Measurements from ENCODE around the gene REC8.

The REC8 gene

GRCh38 chr14:24138396-24139271 lies 33.2 kb upstream of the REC8 start:
- DNase-seq = no peak

DNA sequence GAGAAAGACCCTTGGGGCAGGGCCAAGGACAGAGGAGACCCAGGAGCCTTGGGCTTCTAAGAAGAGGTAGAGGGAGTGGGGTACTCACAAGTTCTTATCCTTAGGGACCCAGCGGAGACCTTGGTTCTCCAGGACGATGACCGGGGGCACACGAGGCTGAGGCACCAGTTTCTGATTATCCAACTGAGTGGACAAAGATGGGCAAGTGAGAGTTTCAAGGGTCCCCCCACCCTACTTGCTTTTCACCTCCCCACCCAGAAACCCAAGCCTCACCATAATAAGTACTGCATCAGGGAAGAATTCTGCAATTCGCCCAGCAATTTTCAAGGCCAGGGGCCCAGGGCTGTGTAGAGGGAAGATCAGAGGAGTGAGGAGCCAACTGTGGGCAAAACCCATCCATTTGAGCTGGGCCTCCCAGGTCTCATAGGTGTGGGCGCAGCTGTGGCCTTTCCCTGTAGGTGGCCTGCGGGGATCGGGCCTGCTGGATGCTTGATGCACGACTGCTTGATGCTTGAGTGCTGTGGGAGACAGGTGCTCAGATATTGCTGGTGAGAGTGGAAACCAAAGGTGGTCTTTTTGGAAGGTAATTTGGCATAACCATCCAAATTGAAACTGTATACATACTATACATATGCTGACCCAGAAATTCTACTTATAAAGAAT lies 32.5 kb upstream of the REC8 start:
- peak; percentile 27 for DNase-seq

DNA sequence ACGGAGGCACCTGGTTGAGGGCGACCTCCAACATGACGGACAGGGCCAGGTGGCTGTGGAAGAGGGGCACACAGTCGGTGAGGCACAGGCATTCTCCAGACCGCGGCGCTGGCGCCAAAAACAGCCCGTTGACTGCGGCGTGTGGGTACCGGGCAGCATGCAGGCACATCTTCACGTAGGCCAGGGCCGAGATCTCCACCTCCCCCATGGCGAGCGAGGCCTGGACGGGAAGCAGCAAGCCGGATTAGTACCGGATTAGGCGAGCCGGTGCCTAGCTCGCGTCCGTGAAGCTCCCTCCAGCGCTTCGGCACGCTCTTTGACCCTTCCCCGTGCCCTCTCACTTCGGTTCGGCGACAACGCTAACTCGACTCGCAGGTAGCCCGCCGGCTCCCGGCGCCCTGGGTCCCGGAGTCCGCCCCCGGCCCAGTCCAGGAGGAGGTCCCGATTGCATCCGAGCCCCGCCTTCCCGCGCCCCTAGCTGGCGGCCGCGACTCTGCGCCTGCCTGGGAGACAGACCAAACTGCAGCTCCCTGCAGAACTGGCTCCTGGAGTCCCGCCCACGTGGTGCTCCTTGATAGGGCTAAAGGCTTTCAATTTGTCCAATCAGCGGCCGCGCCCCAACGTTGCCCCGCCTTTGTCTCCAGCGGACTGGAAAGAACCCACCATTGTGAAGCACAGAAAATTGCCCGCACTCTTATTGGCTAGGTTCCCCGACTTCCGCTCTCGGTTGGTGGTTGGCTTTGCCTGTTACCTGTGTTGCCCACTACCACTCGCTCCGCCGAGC lies 30.6 kb upstream of the REC8 start, which contains the start of gene EMC9:
Gene EMC9, minus strand, starts transcription at position 495 of the 784 bp plus-strand sequence. Its CDS starts 287 bp downstream, at position 208.
- peak; percentile 100 for DNase-seq

- DNase-seq = no peak
Measured at GRCh38 chr14:24143511-24143910, 28.4 kb upstream of the REC8 start.

GRCh38 chr14:24144451-24144850 lies 27.4 kb upstream of the REC8 start:
- DNase-seq = no peak

DNA sequence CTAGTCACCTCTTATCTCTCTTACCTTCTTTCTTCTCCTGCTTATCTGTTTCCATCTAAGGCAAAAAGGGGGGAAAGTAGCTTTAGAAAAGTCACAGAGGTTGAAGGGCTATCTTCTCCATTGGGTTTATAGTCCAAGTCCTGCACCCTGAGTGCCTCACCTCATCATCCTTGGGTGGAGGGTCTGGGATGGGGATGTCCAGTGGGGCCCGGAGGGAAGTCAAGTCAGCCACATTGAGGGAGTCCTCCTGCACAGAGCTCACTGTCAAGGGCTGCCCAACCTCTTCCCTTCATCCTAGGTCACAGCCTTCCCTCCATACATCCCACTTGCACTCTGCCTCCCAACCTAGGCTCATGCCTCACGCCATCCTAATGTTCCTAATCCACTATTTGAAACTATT lies 26.7 kb upstream of the REC8 start:
- DNase-seq = no peak

GRCh38 chr14:24145690-24146452 lies 26.0 kb upstream of the REC8 start:
- DNase-seq = peak; percentile 27

DNA sequence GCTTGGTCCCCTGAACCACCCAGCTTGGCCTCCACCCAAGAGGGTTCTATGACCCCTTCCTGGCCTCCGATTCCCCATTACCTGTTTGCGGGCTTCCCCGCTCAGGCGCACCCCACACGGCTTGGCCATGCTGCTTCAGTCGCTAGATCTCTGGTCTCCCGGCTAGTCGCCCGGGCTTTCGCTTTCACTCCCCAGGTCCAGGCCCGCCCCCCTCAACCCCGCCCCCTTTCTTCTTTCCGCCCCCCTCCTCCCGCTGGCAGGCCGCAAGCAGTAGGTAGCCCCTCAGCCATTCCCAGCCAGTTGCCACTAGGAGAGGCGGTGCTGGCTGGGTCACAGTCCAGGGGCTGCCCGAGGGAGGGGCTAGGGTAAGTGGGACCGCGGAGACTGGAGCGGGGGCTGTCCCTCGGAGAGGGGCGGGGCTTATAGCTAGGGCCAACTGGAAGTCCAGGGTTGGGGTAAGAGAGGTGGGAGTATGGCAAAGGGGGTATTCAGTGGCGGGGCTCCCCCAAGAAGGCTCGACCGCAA lies 25.4 kb upstream of the REC8 start, which contains the start of gene PSME2:
Gene PSME2, minus strand, starts transcription at position 158 of the 525 bp plus-strand sequence. Its CDS starts 29 bp downstream, at position 129.
- DNase-seq = peak; percentile 90

GRCh38 chr14:24146978-24147760 lies 24.7 kb upstream of the REC8 start, which contains the start of gene RNF31:
TSS of gene RNF31 (plus strand) at chr14:24147498. CDS start at chr14:24147699, 201 bp downstream.
- DNase-seq = peak; percentile 99

GRCh38 chr14:24147761-24148428 lies 24.0 kb upstream of the REC8 start:
- no peak for DNase-seq

- DNase-seq = no peak
Measured at GRCh38 chr14:24149302-24149969, 22.4 kb upstream of the REC8 start.

DNA sequence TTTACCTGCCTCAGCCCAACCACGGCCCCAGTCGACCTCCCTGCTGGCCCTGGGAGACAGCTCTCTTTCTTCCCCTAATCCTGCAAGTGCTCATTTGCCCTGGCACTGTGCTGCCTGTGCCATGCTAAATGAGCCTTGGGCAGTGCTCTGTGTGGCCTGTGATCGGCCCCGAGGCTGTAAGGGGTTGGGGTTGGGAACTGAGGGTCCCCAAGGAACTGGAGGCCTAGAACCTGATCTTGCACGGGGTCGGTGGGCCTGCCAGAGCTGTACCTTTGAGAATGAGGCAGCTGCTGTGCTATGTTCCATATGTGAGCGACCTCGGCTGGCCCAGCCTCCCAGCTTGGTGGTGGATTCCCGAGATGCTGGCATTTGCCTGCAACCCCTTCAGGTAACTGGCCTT lies 21.8 kb upstream of the REC8 start:
- no peak for DNase-seq

DNA sequence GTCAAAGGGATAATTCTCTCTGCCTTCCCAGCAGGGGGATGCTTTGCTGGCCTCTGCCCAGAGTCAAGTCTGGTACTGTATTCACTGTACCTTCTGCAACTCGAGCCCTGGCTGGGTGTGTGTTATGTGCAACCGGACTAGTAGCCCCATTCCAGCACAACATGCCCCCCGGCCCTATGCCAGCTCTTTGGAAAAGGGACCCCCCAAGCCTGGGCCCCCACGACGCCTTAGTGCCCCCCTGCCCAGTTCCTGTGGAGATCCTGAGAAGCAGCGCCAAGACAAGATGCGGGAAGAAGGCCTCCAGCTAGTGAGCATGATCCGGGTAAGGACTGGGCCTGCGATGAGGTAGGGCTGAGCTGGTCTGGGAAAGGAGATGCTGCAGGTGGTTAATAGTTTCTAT lies 21.3 kb upstream of the REC8 start:
- DNase-seq = no peak

GRCh38 chr14:24150993-24151392 lies 20.9 kb upstream of the REC8 start:
- no peak for DNase-seq

GRCh38 chr14:24151404-24152080 lies 20.3 kb upstream of the REC8 start:
- no peak for DNase-seq

DNA sequence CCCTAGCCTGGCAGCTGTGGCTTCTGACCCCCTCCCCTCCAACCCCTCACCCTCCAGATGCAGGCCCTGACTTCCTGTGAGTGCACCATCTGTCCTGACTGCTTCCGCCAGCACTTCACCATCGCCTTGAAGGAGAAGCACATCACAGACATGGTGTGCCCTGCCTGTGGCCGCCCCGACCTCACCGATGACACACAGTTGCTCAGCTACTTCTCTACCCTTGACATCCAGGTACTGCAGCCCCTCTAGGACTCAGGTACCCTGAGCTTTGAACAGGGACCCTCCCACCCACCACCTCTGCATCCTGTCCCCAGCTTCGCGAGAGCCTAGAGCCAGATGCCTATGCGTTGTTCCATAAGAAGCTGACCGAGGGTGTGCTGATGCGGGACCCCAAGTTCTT lies 16.8 kb upstream of the REC8 start:
- DNase-seq = no peak

GRCh38 chr14:24156840-24157239 lies 15.0 kb upstream of the REC8 start:
- no peak for DNase-seq

GRCh38 chr14:24157331-24157730 lies 14.5 kb upstream of the REC8 start:
- DNase-seq = no peak

DNA sequence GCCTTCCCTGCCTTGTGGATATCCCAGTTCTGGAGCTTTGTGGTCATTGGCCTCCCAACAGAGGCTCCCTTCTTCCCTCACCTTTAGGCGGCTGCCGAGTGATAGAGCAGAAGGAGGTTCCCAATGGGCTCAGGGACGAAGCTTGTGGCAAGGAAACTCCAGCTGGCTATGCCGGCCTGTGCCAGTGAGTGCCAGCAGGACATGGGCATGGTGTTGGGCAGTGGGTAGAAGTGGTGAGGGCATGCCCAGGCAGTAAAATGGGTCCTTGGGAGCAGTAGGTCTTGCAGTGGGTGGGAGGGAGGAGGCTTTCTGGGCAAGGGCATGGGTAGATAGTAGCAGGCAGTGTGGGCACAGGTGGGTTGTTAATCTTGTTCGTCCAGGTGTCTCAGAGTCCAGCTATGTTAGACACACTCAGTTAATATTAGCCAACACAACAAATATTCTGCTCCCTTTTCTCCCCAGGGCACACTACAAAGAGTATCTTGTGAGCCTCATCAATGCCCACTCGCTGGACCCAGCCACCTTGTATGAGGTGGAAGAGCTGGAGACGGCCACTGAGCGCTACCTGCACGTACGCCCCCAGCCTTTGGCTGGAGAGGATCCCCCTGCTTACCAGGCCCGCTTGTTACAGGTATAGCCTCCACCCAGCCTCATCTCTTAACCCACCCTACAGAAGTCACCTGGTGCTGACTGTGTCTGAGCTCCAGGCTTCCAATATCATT lies 11.9 kb upstream of the REC8 start:
- DNase-seq = no peak
